Prostate gland (tissue), 2 donors: ENCODE results near the gene DYSF.

ENCODE experiments used
- CTCF ChIP-seq, 4 experiments: fragments of 200-600 bp in 2 of 4; fragments of 450-650 bp in 2 of 4; sonication (generic) in 2 of 4; IDR thresholded peaks; 1 replicate in 3 of 4; 2 replicates in 1 of 4; pipeline ENCODE4 v1.5.1; 2016 to 2019; ENCODE audit warnings: antibody characterized with exemption in 4 of 4, mild to moderate bottlenecking in 2 of 4, moderate library complexity in 2 of 4
- POLR2A ChIP-seq: fragments of 450-650 bp; IDR thresholded peaks from one replicate; pipeline ENCODE4 v1.6.1; 2016; ENCODE audit warnings: antibody characterized with exemption, mild to moderate bottlenecking
- POLR2AphosphoS5 ChIP-seq: sonication (generic); formaldehyde crosslinking; IDR thresholded peaks from one replicate; pipeline ENCODE4 v1.6.1; 2017; ENCODE audit warnings: antibody characterized with exemption

- TF ChIP-seq CTCF (IDR thresholded peaks at IDR 0.05) (no peak), POLR2A (no peak), POLR2AphosphoS5 (no peak)
These were observed 165.9 kb downstream of the DYSF start for GRCh38 chr2:71619230-71619741.
